SIG-M5 (cell line): ENCODE data around the gene TBR1.

Experiments used
- DNase-seq: peaks from one replicate; lab custom pipeline; 2025; lab: John Stamatoyannopoulos, UW

The TBR1 gene

GRCh38 chr2:161427664-161428587 lies 11.8 kb downstream of the TBR1 start:
- DNase-seq, result no peak

DNA sequence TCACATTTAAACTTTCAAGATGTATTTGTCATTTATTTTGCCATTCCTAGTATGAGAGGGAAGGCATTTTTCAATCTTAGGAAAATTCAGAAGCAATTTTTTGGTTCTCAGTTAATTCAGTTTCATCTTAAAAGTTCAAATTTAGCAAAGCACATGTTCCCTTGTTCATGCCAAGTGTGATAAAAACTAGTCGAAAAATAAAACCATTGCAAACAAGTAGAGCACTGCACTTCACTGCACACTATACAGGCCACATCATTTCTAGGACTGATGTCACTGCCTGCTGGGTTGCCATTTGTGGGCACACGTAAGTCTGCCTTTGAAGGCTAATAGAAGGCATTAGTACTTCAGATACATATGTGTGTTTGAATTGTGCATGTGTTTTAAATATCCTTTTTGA lies 14.3 kb downstream of the TBR1 start:
- DNase-seq, result no peak

GRCh38 chr2:161432107-161432506 lies 16.0 kb downstream of the TBR1 start:
- no peak for DNase-seq

DNA sequence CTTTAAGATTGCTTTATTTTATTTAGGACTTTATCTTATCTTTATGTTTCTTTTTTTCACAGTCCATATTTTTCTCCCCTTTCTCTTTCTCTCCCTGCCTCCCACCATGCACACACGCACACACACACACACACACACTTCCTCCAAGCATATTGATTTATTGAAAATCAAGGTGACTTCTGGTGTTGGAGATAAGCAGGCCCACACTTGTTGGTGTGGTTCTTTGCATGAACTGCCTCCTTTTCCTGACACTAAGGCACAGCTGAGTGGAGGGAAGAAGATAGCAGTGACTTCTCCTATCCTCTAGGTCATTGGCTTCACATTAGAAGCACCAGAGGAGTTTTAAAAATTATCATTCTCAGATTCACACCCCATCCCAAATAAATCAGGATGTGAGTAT lies 18.0 kb downstream of the TBR1 start:
- no peak for DNase-seq

DNA sequence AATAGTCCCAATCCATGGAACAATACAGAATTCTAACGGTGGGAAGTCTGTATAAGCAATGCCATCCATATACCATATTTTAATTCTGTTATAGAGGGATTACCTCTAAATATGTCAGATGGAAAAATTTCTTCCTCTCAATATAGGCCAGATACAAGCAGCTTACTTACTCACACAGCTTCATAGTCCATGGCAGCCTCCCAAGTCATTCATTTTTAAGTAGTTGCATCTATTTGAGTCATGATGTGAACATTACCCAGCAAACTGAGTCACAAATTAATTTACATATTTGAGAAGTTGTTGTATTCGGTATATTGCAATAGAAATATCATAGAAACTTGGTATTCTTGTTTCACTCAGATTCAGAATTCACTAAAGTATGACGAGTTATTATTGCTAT lies 20.3 kb downstream of the TBR1 start:
- no peak for DNase-seq

DNA sequence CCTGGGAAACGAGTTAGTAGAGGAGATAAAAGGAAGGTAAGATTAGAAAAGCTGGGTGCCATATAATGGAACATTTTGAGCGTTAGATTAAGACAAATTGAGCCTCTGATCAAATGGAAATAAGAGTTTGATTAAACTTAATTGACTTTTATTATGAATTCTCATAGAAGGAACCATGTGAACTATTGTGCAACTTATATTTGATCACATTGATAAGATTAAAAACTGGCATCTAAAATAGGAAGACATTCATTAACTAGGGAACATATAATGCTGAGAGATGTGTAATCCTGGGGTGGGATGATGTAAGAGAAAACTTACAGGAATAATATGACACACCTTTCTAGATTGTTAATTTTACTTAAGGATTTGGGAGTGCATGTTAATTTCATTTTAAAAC lies 22.5 kb downstream of the TBR1 start:
- no peak for DNase-seq

DNA sequence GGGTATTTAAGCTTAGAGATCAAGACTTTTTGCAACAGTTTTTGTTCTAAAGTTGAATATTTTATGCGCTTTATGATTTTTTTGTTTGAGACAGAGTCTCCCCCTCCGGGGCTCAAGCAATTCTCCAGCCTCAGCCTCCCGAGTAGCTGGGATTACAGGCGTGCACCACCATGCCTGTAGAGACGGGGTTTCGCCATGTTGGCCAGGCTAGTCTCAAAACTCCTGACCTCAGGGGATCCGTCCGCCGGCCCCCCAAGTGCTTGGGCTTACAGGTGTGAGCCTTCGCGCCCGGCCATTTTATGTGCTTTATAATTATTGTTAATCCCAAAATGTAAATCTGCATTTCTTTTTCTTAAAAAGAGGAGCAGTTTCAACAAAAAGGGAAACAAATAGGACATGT lies 29.0 kb downstream of the TBR1 start:
- DNase-seq, result no peak

GRCh38 chr2:161448431-161448830 lies 32.3 kb downstream of the TBR1 start:
- DNase-seq, result no peak

- DNase-seq, result no peak
Observed at GRCh38 chr2:161471631-161472030, 55.5 kb downstream of the TBR1 start.

DNA sequence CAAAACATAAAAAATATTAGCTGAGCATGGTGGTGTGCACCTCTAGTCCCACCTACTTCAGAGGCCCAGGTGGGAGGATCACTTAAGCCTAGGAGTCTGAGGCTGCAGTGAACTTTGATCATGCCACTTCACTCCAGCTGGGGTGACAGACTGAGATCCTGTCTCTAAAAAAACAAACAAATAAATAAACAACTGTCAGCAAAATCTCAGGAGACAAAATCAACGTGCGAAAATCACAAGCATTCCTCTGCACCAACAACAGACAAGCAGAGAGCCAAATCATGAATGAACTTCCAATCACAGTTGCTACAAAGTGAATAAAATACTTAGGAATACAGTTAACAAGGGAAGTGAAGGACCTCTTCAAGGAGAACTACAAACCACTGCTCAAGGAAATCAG lies 58.8 kb downstream of the TBR1 start:
- DNase-seq, result no peak
